Dermis microvascular lymphatic vessel endothelial cell (primary cell): ENCODE results near the gene DDX50. TPM values are rescaled to one million over a fixed set of nuclear protein-coding genes. Genes with fewer than 3 reads are reported as not detected.
"Not testable (repeated sequence)": the region's sequence is repeated elsewhere in the genome, so short reads cannot be mapped to it uniquely, and the experiment has no call there.

Experiments used
- DNase-seq, 2 donors: peaks; one replicate each; pipeline versions ENCODE4 v3.0.0 to v3.0.0-alpha.2; 2010; ENCODE audit warnings: low read depth in 2 of 2
- total RNA-seq: library from RNA; depleted of rRNA; stranded (reverse); fragments of >200 nt; gene quantifications from 2 replicates; pipeline ENCODE4 v1.2.1, GENCODE V29; 2014

DDX50 gene
- total RNA-seq, 1 donor from 2014 or later: 33.1 TPM

DNA sequence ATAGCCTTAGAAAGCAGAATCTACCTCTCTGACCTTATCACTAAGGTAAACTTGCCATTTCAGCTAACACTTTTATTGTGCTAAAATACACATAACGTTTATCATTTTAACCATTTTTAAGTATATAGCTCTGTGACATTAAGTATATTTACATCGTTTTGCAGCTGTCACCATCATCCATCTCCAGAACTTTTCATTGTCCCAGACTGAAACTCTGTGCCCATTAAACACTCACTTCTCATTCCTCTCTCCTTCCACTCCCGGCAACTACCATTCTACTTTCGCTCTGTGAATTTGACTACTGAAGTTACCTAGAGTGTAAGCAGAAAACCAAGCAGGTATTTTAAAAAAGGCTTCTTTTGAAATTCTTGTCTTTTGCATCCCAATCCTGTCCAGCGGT is 1.3 kb downstream of the DDX50 start:
- no peak for DNase-seq

DNA sequence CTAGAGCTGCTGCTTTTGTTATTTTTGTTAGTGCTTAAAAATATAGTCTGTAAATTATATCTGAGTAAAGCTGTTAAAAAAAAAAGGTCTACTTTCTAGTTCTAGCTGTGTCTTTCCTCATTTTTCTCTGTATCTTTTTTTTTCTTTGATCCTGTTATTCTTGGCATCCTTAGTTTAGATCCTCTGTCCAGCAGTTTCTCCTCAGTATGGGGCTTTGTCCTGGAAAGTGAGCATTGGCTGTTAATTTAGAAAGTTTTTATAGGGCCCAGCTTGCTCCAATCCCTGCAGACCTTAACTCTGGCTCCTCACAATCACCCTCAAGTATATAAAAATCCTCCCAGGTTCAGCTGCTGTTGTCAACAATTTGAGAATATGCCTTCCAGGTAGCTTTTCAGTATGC is 23.5 kb downstream of the DDX50 start:
- peak in 1 of 2 donors; percentile 15 for DNase-seq

DNA sequence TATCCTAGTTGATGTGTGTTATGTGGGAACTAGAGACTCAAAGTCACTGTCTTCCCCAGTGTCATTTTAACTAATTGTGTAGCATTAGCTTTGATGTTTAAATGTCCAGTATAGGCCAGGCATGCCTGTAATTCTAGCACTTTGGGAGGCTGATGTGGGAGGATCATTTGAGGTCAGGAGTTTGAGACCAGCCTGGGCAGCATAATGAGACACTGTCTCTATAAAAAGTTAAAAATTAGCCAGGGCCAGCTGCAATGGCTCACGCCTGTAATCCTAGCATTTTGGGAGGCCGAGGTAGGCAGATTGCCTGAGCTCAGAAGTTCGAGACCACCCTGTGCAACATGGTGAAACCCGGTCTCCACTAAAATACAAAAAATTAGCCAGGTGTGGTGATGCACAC is 24.4 kb downstream of the DDX50 start:
- no peak for DNase-seq

DNA sequence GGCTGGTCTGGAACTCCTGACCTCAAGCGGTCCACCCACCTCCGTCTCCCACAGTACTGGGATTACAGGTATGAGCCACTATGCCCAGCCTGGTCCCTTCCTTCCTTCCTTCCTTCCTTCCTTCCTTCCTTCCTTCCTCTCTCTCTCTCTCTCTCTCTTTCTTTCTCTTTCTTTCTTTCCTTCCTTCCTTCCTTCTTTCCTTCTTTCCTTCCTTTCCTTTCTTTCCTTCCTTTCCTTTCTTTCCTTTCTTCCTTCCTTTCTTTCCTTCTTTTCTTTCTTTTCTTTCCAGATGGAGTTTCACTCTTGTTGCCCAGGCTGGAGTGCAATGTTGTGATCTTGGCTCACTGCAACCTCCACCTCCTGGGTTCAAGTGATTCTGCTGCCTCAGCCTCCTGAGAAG is 28.0 kb downstream of the DDX50 start:
- DNase-seq: not testable (repeated sequence)

DNA sequence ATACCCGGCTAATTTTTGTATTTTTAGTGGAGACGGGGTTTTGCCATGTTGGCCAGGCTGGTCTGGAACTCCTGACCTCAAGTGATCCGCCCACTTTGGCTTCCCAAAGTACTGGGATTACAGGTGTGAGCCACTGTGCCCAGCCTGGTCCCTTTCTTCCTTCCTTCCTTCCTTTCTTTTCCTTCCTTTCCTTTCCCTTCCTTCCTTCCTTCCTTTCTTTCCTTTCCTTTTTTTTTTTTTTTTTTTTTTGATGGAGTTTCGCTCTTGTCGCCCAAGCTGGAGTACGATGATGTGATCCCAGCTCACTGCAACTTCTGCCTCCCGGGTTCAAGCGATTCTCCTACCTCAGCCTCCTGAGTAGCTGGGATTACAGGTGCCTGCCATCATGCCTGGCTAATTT is 28.8 kb downstream of the DDX50 start:
- DNase-seq: not testable (repeated sequence)

DNA sequence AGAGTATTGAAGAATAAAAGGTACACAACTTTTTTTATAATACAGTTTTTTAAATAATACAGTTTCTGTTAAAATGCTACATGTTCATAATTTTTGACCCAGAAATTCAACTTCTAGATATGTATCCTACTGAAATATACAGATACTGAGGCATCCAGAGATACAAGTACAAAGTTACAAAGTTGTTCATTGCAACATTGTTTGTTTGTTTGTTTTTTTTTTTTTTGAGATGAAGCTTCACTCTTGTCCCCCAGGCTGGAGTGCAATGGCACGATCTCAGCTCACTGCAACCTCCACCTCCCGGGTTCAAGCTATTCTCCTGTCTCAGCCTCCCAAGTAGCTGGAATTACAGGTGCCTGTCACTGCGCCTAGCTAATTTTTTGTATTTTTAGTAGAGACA is 31.7 kb downstream of the DDX50 start:
- not testable (repeated sequence) for DNase-seq

DNA sequence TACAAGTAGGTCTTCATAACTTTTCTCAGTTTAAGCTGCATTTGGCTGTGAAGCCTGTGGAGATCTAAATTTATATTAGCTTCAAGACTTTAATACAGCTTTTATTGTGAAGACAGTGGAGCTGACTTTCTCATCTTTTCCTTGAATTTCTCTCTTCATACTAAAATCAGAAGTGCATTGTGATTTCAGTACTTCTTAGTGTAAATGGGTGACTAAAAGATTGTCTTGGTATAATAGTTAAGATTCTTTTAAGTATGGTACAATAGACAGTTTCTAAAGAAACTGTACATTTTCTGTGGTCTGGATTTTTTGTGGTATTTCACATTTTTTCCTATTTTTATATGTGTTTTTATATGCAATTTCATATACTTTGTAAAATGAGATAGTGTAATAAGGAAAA is 33.9 kb downstream of the DDX50 start:
- DNase-seq: no peak

DNA sequence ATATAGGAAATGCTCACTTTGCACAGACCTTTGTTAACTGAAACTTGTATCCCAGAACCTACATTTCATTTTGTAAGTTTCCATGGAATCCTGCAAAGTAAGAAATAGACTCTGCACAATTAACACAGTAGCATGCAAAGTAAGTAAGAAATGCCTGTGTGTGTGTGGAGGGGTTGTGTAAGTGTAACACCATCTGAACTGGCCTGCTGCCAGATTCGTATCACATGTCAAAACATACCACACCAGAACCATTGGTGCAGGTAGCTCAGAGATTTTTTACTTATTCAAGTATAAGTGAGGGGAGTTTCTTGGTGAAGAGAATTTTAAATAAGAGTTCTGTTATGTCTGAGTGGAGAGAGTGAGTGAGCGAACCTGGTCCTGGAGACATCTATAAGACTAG is 37.0 kb downstream of the DDX50 start:
- peak in 1 of 2 donors; percentile 12 for DNase-seq

DNA sequence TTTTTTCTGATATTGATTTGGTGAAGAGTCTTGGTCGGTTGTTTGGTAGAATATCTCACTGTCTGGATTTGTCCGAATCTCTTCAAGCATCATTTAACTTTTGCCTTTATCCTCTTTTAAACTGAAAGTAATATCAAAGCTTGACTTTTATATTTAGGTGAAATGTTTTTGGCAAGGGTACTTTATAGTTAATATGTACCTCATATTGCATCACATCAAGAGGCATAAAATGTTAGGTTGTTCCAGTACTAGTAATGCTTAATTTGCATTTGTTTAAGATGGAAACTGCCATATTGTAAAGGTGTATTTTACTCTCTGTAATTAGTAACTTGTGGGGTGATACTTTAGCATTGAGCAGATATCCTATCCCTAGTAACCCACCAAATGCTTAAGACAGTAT is 37.8 kb downstream of the DDX50 start:
- DNase-seq: no peak

DNA sequence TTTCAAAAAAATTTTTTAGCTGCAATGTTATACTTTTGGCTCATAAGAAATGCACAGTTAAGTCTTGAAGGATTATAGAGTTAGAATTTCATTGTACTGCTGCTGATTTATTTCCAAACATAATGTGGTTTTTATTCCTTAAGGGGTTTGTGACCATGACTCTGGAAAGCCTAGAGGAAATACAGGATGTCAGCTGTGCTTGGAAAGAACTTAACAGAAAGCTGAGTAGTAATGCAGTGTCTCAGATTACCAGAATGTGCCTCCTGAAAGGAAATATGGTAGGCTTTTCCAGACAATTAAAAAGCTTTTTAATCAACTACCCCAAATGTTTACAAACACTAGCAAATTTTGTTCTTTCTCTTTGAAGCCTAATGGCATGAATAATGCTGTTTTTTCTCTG is 39.8 kb downstream of the DDX50 start:
- DNase-seq: not testable (repeated sequence)

DNA sequence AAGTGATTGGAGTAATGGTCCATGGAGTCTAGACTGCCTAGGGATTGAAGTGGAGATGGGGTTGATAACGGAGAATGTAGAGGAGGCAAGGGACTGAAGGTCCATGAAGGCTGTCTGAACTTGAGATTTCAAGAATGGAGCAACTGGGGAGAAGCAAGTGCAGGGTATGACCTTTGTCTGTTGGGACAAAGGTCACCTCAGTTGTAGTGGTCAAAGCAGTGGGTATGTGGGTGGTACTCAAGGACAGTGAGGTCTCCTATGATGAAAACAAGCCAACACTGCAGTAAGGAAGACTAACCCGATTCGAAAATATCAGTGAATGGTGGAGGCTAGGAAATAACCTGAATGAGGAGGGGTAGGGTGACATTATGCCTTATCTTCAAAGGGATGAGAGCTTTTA is 49.5 kb downstream of the DDX50 start:
- no peak for DNase-seq

DNA sequence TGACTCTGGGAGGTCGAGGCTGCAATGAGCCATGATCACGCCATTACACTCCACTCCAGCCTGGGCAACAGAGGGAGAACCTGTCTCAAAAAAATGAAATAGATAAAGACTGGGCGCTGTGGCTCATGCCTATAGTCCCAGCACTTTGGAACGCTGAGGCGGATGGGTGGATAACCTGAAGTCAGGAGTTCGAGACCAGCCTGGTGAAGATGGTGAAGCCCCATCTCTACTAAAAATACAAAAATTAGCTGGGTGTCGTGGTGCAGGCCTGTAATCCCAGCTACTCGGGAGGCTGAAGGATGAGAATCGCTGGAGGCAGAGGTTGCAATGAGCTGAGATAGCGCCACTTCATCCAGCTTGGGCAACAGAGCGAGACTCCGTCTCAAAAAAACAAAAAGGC is 53.8 kb downstream of the DDX50 start:
- no peak for DNase-seq

DNA sequence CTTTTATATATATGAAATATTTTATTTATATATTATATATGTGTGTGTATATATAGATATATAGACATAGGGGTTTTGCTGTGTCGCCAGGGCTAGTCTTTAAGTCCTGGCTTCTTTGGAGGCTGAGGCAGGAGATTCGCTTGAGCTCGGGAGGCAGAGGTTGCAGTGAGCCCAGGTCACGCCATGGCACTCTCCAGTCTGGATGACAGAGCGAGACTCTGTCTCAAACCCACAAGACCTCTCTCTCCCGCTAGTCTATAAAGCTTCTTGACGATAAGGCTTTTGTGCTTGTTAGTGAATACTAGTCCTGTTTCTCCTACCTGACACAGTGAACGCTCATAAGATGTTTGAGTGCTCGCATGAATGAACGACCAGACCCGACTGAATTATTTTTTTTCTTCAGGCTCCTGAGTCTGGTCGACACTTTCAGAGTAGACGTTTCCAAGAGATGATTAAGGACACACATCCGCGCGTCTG is 54.3 kb downstream of the DDX50 start:
- DNase-seq: no peak

DNA sequence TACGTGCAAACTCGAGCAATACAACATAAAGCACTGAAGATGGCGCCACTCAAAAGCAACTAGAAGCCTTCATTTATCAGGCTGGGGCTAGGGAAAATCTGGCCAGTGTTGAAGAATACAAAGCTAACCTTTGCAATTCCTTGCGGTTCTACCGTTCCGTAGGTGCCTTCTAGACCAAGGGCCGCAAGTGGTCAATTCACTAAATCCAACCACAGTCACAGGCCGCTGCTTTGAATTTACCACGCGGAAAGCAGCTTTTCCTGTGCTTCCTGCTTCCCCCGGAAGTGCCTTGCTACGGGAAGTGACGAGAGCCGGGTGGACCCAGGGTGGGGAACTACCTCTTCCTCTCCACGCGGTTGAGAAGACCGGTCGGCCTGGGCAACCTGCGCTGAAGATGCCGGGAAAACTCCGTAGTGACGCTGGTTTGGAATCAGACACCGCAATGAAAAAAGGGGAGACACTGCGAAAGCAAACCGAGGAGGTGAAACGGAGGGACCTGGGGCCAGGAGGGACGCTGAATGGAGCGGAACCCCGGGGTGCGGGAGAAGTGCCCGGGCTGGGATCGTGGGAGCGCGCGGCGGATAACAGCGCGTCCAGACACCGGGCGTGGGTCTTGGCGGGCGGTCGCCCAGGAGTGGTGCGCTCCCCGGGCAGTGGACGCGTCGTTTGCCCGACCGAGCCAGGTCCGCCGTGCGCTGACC is 54.9 kb downstream of the DDX50 start, which contains the start of gene DDX21:
TSS of gene DDX21 (plus strand) at position 339 of the 701 bp plus-strand sequence. CDS start at position 395, 56 bp downstream.
- DNase-seq: peak; percentile 91 to 96

DNA sequence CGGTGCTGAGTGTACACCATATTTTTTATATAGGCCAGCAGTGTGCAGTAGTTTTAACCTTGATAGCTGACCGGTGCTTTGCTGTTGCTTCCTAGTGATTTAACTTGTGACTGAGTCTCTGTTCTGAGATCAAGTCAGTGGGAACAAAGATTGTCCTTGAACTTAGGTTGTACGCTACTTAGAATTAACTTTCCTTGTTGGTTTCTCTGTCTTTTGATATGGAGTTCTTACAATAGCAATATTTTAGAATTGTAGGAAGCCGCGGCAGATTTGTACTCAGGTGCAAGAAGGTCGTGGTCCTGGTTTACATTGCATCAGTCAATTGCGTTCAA is 56.1 kb downstream of the DDX50 start:
- DNase-seq: no peak

DNA sequence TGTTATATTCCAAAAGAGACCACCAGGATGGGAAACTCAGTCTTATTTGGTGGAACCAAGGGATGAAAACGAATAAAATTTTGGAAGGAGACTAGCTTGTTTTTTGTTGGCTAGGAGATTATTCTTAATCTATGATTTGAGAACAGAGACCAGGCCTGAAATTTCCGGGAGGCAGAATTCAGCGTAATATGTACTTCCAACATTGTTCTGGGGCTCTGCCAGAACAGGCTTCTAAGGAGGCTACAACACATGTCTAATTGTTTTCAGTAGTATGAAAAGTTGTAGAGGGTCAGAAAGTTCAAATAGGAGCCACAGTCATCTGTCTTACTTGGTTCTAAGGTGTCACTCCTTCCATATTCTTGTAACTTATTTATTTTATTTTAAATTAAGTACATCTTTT is 56.5 kb downstream of the DDX50 start:
- peak in 1 of 2 donors; percentile 6 for DNase-seq

DNA sequence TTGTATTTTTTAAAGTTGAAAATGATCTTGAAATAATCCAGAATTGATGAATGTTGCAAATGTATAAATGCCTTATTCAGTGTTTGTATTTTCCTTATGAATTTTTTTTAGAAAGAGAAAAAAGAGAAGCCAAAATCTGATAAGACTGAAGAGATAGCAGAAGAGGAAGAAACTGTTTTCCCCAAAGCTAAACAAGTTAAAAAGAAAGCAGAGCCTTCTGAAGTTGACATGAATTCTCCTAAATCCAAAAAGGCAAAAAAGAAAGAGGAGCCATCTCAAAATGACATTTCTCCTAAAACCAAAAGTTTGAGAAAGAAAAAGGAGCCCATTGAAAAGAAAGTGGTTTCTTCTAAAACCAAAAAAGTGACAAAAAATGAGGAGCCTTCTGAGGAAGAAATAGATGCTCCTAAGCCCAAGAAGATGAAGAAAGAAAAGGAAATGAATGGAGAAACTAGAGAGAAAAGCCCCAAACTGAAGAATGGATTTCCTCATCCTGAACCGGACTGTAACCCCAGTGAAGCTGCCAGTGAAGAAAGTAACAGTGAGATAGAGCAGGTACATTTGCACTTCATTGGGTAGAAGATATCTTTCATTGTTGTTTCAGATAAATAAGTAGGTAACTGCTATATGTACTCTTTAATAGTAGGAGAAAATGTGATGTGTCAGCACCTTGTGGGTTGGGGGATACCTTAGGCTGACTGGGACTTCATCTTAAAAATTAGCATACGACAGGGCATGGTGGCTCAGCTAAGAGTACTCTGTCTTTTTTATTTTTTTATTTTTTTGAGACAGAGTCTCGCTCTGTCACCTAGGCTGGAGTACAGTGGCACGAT is 58.8 kb downstream of the DDX50 start:
- DNase-seq: no peak

DNA sequence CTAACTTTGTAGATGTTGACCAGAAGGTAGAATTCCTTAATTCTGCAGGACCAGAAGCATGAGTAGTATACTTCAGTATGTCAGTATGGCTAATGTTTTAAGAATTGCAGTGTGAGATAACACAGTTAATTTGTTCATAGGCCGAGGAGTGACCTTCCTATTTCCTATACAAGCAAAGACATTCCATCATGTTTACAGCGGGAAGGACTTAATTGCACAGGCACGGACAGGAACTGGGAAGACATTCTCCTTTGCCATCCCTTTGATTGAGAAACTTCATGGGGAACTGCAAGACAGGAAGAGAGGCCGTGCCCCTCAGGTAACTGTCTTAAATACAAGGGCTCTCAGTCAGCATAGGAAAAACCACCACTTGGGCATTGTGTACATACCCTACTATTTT is 62.0 kb downstream of the DDX50 start:
- no peak for DNase-seq

DNA sequence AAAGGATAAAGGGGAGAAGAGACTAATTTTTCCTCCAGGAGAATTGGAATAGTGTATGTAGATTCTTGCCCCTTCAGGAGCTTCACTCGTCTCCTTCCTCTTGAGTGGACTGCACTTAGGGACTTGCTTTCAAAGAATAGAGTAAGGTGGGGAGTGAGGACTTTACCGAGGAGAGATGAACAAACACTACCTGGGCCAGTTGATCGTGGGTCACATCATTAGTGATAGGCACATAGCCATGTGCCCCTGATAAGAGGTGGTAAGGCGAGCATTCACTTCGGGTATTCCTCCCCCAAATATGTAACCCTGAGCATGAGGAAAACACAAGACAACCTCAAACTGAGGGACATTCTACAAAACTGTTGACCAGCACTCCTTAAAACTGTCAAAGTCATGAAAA is 72.9 kb downstream of the DDX50 start:
- DNase-seq: no peak

DNA sequence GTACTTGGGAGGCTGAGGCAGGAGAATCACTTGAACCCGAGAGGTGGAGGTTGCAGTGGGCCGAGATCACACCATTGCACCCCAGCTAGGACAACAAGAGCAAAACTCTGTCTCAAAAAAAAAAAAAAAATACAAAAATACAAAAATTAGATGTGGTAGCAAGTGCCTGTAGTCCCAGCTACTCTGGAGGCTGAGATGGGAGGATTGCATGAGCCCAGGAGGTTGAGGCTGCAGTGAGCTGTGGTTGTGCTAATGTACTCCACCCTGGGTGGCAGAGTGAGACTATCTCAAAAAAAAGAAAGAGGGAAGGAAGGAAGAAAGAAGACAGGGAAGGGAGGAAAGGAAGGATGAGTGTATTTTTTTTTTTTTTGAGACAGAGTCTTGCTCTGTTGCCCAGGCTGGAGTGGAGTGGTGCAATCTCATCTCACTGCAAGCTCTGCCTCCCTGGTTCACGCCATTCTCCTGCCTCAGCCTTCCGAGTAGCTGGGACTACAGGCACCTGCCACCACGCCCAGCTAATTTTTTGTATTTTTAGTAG is 74.9 kb downstream of the DDX50 start:
- DNase-seq: not testable (repeated sequence)

DNA sequence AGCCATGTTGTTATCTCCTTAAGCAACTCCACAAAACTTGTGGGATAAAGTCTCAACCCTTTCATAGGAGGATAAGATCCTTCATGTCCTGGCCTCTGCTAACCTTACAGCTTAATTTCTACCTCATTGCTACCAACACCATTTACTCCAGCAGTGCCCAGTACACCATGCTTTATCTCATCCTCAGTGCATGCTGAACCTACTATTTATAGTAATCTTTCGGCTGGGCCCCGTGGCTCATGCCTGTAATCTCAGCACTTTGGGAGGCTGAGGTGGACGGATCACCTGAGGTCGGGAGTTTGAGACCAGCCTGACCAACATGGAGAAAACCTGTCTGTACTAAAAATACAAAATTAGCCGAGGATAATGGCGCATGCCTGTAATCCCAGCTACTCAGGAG is 78.6 kb downstream of the DDX50 start:
- DNase-seq: not testable (repeated sequence)

DNA sequence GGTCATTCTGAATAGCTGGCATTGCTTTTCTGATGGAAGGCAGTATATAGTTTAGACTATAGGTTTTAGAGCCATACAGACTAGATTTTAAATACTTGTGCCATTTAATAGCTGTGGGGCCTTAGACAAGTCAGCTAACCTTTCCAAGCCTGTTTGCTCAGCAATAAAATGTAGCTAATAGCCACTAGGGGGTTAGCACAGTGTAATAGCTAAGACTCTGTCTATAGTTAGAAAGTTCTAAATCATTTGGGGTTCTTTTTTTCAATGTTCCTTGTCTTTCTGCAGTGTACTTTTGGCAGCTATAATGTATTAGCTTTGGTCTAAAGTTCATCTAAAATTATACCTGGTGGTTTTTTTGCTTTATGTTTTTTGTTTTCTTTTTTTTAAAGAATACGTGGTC is 80.0 kb downstream of the DDX50 start:
- DNase-seq: peak in 1 of 2 donors; percentile 17

DNA sequence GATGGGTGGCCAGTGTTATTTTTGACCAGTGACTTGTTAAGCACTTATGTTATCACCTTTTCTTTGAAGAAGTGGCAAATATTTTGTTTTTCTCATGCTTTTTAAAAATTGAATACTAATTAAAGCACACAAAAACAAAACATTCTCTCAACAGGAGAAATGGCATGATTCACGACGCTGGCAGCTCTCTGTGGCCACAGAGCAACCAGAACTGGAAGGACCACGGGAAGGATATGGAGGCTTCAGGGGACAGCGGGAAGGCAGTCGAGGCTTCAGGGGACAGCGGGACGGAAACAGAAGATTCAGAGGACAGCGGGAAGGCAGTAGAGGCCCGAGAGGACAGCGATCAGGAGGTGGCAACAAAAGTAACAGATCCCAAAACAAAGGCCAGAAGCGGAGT is 81.3 kb downstream of the DDX50 start:
- DNase-seq: no peak
